GM19455 (cell line): ENCODE measurements around the gene TESK2.

ENCODE experiments used
- ATAC-seq: cut with Tn5 transposase; IDR thresholded peaks from one replicate; pipeline ENCODE4 v1.9.1; 2021; ENCODE audit not compliant: unreplicated experiment

The TESK2 gene

GRCh38 chr1:45314266-45314665, 176.7 kb downstream of the TESK2 start:
- ATAC-seq: no peak

- ATAC-seq: no peak
Observed at GRCh38 chr1:45306905-45307304, 184.1 kb downstream of the TESK2 start.

- no peak for ATAC-seq
Observed at GRCh38 chr1:45306319-45306718, 184.6 kb downstream of the TESK2 start.

GRCh38 chr1:45305231-45305630, 185.7 kb downstream of the TESK2 start:
- no peak for ATAC-seq

- ATAC-seq: no peak
Observed at GRCh38 chr1:45304311-45305081, 186.5 kb downstream of the TESK2 start.

- peak; percentile 71 for ATAC-seq
Observed at GRCh38 chr1:45303520-45304310, 187.2 kb downstream of the TESK2 start.

GRCh38 chr1:45302505-45303150, 188.3 kb downstream of the TESK2 start:
- ATAC-seq: no peak

GRCh38 chr1:45300669-45300997, 190.3 kb downstream of the TESK2 start:
- no peak for ATAC-seq

GRCh38 chr1:45299981-45300668, 190.8 kb downstream of the TESK2 start:
- ATAC-seq: no peak

GRCh38 chr1:45299296-45299695, 191.7 kb downstream of the TESK2 start:
- no peak for ATAC-seq

GRCh38 chr1:45297666-45298356, 193.2 kb downstream of the TESK2 start:
- no peak for ATAC-seq
